H1 (cell line): ENCODE data around the gene EPB41L4B. TPM values are rescaled to one million over a fixed set of nuclear protein-coding genes. Genes with fewer than 3 reads are reported as not detected.

Source experiments
- CTCF ChIA-PET: fragments of 300-600 bp; sonication (Branson Sonifier 250); formaldehyde crosslinking; loops from one replicate; lab custom pipeline; 2021; ENCODE audit not compliant: partially characterized antibody; lab: Charles Lee
- POLR2A ChIA-PET: fragments of 300-600 bp; sonication (Branson Sonifier 250); formaldehyde crosslinking; loops from one replicate; lab custom pipeline; 2021; ENCODE audit warnings: inconsistent platforms; ENCODE audit not compliant: partially characterized antibody; lab: Charles Lee
- DNase-seq, 2 experiments: peaks; one replicate each; pipeline versions ENCODE4 v3.0.0 to v3.0.0-alpha.2; 2010 to 2022; ENCODE audit warnings: low spot score in 2 of 2, low read depth in 1 of 2, mixed read lengths in 1 of 2
- FAIRE-seq: peaks from 2 replicates; lab custom pipeline; 2011; peaks lifted over from hg19 to GRCh38; lab: Jason Lieb, UNC
- H2AFZ ChIP-seq: 2 replicates; pipeline ENCODE4 v1.8.1; 2012; ENCODE audit warnings: low read length, inconsistent platforms
- H2AK5ac ChIP-seq: 2 replicates; pipeline ENCODE4 v1.6.1; 2013; ENCODE audit warnings: low read depth, low read length
- H2BK120ac ChIP-seq: replicated peaks from 2 replicates; pipeline ENCODE3; 2013; ENCODE audit warnings: low read depth, low read length, inconsistent platforms
- H2BK12ac ChIP-seq: 2 replicates; pipeline ENCODE4 v1.6.1; 2013; ENCODE audit warnings: low read depth, low read length
- H2BK15ac ChIP-seq: 2 replicates; pipeline ENCODE4 v1.6.1; 2013; ENCODE audit warnings: low read length
- H2BK20ac ChIP-seq: 2 replicates; pipeline ENCODE4 v1.6.1; 2013; ENCODE audit warnings: low read length
- H2BK5ac ChIP-seq: 2 replicates; pipeline ENCODE4 v1.6.1; 2013; ENCODE audit warnings: low read depth, low read length
- H3K14ac ChIP-seq: 2 replicates; pipeline ENCODE4 v1.6.1; 2013; ENCODE audit warnings: inconsistent platforms; ENCODE audit not compliant: insufficient read length
- H3K18ac ChIP-seq: 2 replicates; pipeline ENCODE4 v1.6.1; 2013; ENCODE audit warnings: low read length; ENCODE audit errors: extremely low read depth
- H3K23ac ChIP-seq: 2 replicates; pipeline ENCODE4 v1.6.1; 2013; ENCODE audit warnings: inconsistent platforms; ENCODE audit not compliant: insufficient read length
- H3K23me2 ChIP-seq: 2 replicates; pipeline ENCODE4 v1.6.1; 2013; ENCODE audit warnings: low read depth, low read length
- H3K27ac ChIP-seq: 2 replicates; pipeline ENCODE4 v1.6.1; 2011; ENCODE audit warnings: low read depth, low read length, inconsistent platforms
- H3K27me3 ChIP-seq, 4 experiments: replicated peaks in 1 of 4; 1 replicate in 1 of 4; 2 replicates in 3 of 4; pipeline versions ENCODE4 v1.6.1 to v1.8.1; 2011 to 2013; ENCODE audit warnings: low read length in 3 of 4, mild to moderate bottlenecking in 3 of 4, inconsistent platforms in 2 of 4, mixed read lengths in 2 of 4, moderate library complexity in 1 of 4; ENCODE audit not compliant: control insufficient read depth in 3 of 4, insufficient read depth in 3 of 4; ENCODE audit errors: extremely low read depth in 1 of 4
- H3K36me3 ChIP-seq, 4 experiments: 2 replicates each; pipeline versions ENCODE4 v1.6.1 to v1.8.1; 2011 to 2013; ENCODE audit warnings: mild to moderate bottlenecking in 4 of 4, low read length in 3 of 4, moderate library complexity in 2 of 4, control low read depth in 1 of 4, inconsistent platforms in 1 of 4; ENCODE audit not compliant: insufficient read depth in 4 of 4, control insufficient read depth in 2 of 4
- H3K4ac ChIP-seq: replicated peaks from 2 replicates; pipeline ENCODE3; 2013; ENCODE audit warnings: low read length, low read depth, mixed read lengths, inconsistent platforms; ENCODE audit not compliant: insufficient read length
- H3K4me1 ChIP-seq, 4 experiments: replicated peaks in 1 of 4; 1 replicate in 1 of 4; 2 replicates in 3 of 4; pipeline versions ENCODE4 v1.6.1 to v1.8.1; 2011 to 2013; ENCODE audit warnings: low read length in 3 of 4, inconsistent platforms in 2 of 4, mixed read lengths in 1 of 4; ENCODE audit not compliant: insufficient read depth in 4 of 4, control insufficient read depth in 3 of 4
- H3K4me2 ChIP-seq, 2 experiments: 2 replicates each; pipeline versions ENCODE4 v1.6.1 to v1.8.1; 2011 to 2013; ENCODE audit warnings: low read depth in 2 of 2, low read length in 2 of 2, control low read depth in 1 of 2, inconsistent platforms in 1 of 2, mild to moderate bottlenecking in 1 of 2; ENCODE audit not compliant: insufficient read depth in 1 of 2
- H3K4me3 ChIP-seq, 4 experiments: fragments of 200-600, 300-600 bp in 1 of 4; sonication (generic), shearing (Covaris generic), sonication (Bioruptor Twin) in 1 of 4; 2 replicates each; pipeline versions ENCODE4 v1.5.1 to v1.8.1; 2011 to 2016; ENCODE audit warnings: low read length in 4 of 4, low read depth in 3 of 4, control low read depth in 2 of 4, inconsistent platforms in 2 of 4, mild to moderate bottlenecking in 2 of 4, mixed read lengths in 1 of 4, moderate library complexity in 1 of 4; ENCODE audit not compliant: insufficient read depth in 2 of 4; ENCODE audit errors: extremely low read depth in 1 of 4
- H3K56ac ChIP-seq: replicated peaks from 2 replicates; pipeline ENCODE3; 2013; ENCODE audit warnings: low read depth, mild to moderate bottlenecking, mixed read lengths, low read length, inconsistent platforms; ENCODE audit not compliant: insufficient read length
- H3K79me1 ChIP-seq: 2 replicates; pipeline ENCODE4 v1.6.1; 2013; ENCODE audit warnings: low read depth, low read length, control low read depth
- H3K79me2 ChIP-seq, 2 experiments: 2 replicates each; pipeline versions ENCODE4 v1.6.1 to v1.8.1; 2012 to 2013; ENCODE audit warnings: low read length in 2 of 2, mild to moderate bottlenecking in 2 of 2, inconsistent platforms in 1 of 2; ENCODE audit not compliant: insufficient read depth in 2 of 2, control insufficient read depth in 1 of 2
- H3K9ac ChIP-seq, 4 experiments: replicated peaks in 1 of 4; 1 replicate in 1 of 4; 2 replicates in 3 of 4; pipeline versions ENCODE4 v1.6.1 to v1.8.1; 2011 to 2013; ENCODE audit warnings: low read depth in 3 of 4, low read length in 3 of 4, control low read depth in 2 of 4, mild to moderate bottlenecking in 2 of 4, moderate library complexity in 2 of 4, inconsistent platforms in 1 of 4; ENCODE audit errors: extremely low read depth in 1 of 4
- H3K9me3 ChIP-seq, 2 experiments: 2 replicates each; pipeline versions ENCODE4 v1.6.1 to v1.8.1; 2012 to 2013; ENCODE audit warnings: mild to moderate bottlenecking in 2 of 2, moderate library complexity in 2 of 2, control low read depth in 1 of 2, inconsistent platforms in 1 of 2, low read depth in 1 of 2, low read length in 1 of 2, mixed read lengths in 1 of 2; ENCODE audit not compliant: insufficient read depth in 2 of 2
- H4K20me1 ChIP-seq, 2 experiments: replicated peaks in 1 of 2; 2 replicates each; pipeline versions ENCODE3 to v1.8.1; 2011 to 2013; ENCODE audit warnings: inconsistent platforms in 2 of 2, low read length in 2 of 2, mild to moderate bottlenecking in 1 of 2; ENCODE audit not compliant: insufficient read depth in 2 of 2, control insufficient read depth in 1 of 2
- H4K5ac ChIP-seq: 2 replicates; pipeline ENCODE4 v1.6.1; 2013; ENCODE audit warnings: low read length, low read depth, mixed read lengths, inconsistent platforms; ENCODE audit not compliant: insufficient read length
- H4K8ac ChIP-seq: 2 replicates; pipeline ENCODE4 v1.8.0; 2013; ENCODE audit warnings: mild to moderate bottlenecking, moderate library complexity, low read length, inconsistent platforms; ENCODE audit not compliant: insufficient read depth; ENCODE audit errors: extremely low read depth
- H4K91ac ChIP-seq: replicated peaks from 2 replicates; pipeline ENCODE3; 2013; ENCODE audit warnings: low read length, mixed read lengths, inconsistent platforms; ENCODE audit not compliant: insufficient read length
- PHF8 ChIP-seq: fragments of 200-600 bp; sonication (generic); conservative IDR thresholded peaks from 2 replicates; pipeline ENCODE4 v1.7.1; 2012; ENCODE audit warnings: low read depth, mild to moderate bottlenecking, inconsistent platforms, low read length, moderate library complexity
- WGBS, 2 experiments: shearing (Covaris generic) in 1 of 2; methylation state at CpG; one replicate each; pipeline versions ENCODE4 v1.1.6 to v1.1.7; 2013 to 2015; ENCODE audit warnings: low lambda C conversion rate in 2 of 2, mixed read lengths in 2 of 2, inconsistent platforms in 1 of 2, low coverage in 1 of 2, missing lambda C conversion rate in 1 of 2; ENCODE audit not compliant: insufficient replicate concordance in 2 of 2, insufficient coverage in 1 of 2, insufficient read length in 1 of 2; ENCODE audit errors: extremely low coverage in 1 of 2, missing lambda C conversion rate in 1 of 2; 5-methylcytosine and 5-hydroxymethylcytosine counted together
- polyA plus RNA-seq, 7 experiments: library from polyadenylated mRNA; depleted of rRNA in 3 of 7; stranded (reverse) in 5 of 7; unstranded in 2 of 7; fragments of >200 nt in 5 of 7; fragments of 200-250 nt in 2 of 7; gene quantifications; 1 replicate in 5 of 7; 2 replicates in 1 of 7; 4 replicates in 1 of 7; pipeline versions ENCODE4 v1.2.1 to v1.2.3, GENCODE V29; 2011 to 2013; ENCODE audit warnings: missing spikeins in 2 of 7, mixed read lengths in 2 of 7
- total RNA-seq: library from RNA; stranded (reverse); fragmentation: NEBNext Ultra II Directional; extraction: Animal tissue kit (Norgen Biotek cat#: 25700); gene quantifications from 2 replicates; pipeline ENCODE4 v1.2.1, GENCODE V29; 2021

The EPB41L4B gene
- total and polyA plus RNA-seq, 2 of the 8 experiments (the other 6 are each of a cell fraction or from before 2014, with no cell fraction given) = 11.9 to 25.0 TPM

DNA sequence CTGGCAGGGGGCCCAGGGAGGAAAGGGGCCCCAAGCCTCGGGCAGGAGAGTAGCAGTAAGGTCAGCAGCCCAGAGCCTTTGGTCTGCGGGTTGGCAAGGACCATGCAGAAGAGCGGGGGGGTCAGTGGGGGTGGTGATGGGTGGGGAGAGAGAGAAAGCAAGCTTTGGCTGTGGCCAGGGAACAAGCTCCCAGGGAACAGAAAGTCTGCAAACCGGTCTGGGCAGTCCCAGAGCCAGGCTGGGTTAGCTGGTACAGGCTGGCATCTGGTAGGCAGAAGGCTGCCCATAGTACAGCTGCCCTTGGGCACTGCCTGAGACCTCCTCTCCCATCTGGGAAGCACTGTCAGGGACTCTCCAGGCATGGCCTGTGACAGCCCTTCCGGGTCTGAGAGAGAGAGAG lies 10.5 kb upstream of the EPB41L4B start:
- no peak overlapping the region for H2BK120ac ChIP-seq

More for the DNA sequence above, 10.5 kb upstream of the EPB41L4B start:
- no peaks in the 10 kb centered on the region for H4K20me1 ChIP-seq
- H4K5ac ChIP-seq = no peak overlapping the region
- H3K9me3 ChIP-seq = no peaks in the 10 kb centered on the region
- CTCF ChIA-PET = interaction anchor here (1.3 to 4.3 kb wide), 5 partner anchors 13 to 83 kb away, joined by 3 to 21 read pairs (median 9); no protein-coding TSS in a partner anchor
- peaks cover 0 to 4% (median 0%) of the 10 kb centered on the region in 4 experiments; a peak in 2 of 7 replicates for H3K4me1 ChIP-seq
- H3K23me2 ChIP-seq = no peaks in the 10 kb centered on the region
- no peak for TF ChIP-seq PHF8
- H3K79me1 ChIP-seq = no peaks in the 10 kb centered on the region
- no peak overlapping the region for H3K14ac ChIP-seq
- H2BK20ac ChIP-seq = no peak overlapping the region
- POLR2A ChIA-PET = interaction anchor here (0.6 to 1.4 kb wide), 3 partner anchors 13 to 217 kb away, joined by 3 to 4 read pairs (median 3); no protein-coding TSS in a partner anchor
- H3K23ac ChIP-seq = no peak overlapping the region
- no peaks in the 10 kb centered on the region for H3K36me3 ChIP-seq
- H3K4ac ChIP-seq = no peak overlapping the region
- H2AK5ac ChIP-seq = no peak overlapping the region
- no peak overlapping the region for H3K56ac ChIP-seq
- no peak overlapping the region for H2AFZ ChIP-seq
- no peak overlapping the region for H3K4me3 ChIP-seq
- H4K8ac ChIP-seq = no peak overlapping the region
- no peaks in the 10 kb centered on the region for H3K79me2 ChIP-seq
- no peak overlapping the region for H2BK15ac ChIP-seq
- no peak overlapping the region for H3K18ac ChIP-seq
- H2BK5ac ChIP-seq = no peak overlapping the region
- 70% methylated on average over 4 of the region's 5 CpGs; no CpG with 5 or more reads in 1 of the 2 experiments for WGBS, 2 experiments
- FAIRE-seq (no peak), DNase-seq (no peak)
- H2BK12ac ChIP-seq = no peak overlapping the region
- no peak overlapping the region for H4K91ac ChIP-seq
- no peaks in the 10 kb centered on the region for H3K27me3 ChIP-seq
- no peak overlapping the region for H3K27ac ChIP-seq
- no peak overlapping the region for H3K9ac ChIP-seq
- no peak overlapping the region for H3K4me2 ChIP-seq
